Osteoblast (primary cell): Measurements from ENCODE around the gene ZNF143. TPM values are rescaled to one million over a fixed set of nuclear protein-coding genes. Genes with fewer than 3 reads are reported as not detected.
"Not testable (repeated sequence)": the region's sequence is repeated elsewhere in the genome, so short reads cannot be mapped to it uniquely, and the experiment has no call there.

Experiments
- DNase-seq: peaks from one replicate; pipeline ENCODE4 v3.0.0; 2011; ENCODE audit warnings: low spot score, mixed read lengths; ENCODE audit not compliant: insufficient read length; ENCODE audit errors: missing footprints
- H2AFZ ChIP-seq: 2 replicates; pipeline ENCODE4 v1.6.0; 2011; ENCODE audit warnings: mild to moderate bottlenecking, low read length
- H3K27ac ChIP-seq: 2 replicates; pipeline ENCODE4 v1.5.1; 2011; ENCODE audit warnings: mild to moderate bottlenecking, low read depth, low read length, moderate library complexity
- H3K27me3 ChIP-seq: 2 replicates; pipeline ENCODE4 v1.6.0; 2012; ENCODE audit warnings: mild to moderate bottlenecking, control low read depth, inconsistent platforms, low read length, moderate library complexity; ENCODE audit not compliant: insufficient read depth
- H3K36me3 ChIP-seq: 2 replicates; pipeline ENCODE4 v1.5.1; 2011; ENCODE audit warnings: mild to moderate bottlenecking, low read length, control low read depth, moderate library complexity; ENCODE audit not compliant: insufficient read depth
- H3K4me1 ChIP-seq: 2 replicates; pipeline ENCODE4 v1.5.1; 2011; ENCODE audit warnings: mild to moderate bottlenecking, low read length, control low read depth, moderate library complexity; ENCODE audit not compliant: insufficient read depth
- H3K4me2 ChIP-seq: 2 replicates; pipeline ENCODE4 v1.6.0; 2011; ENCODE audit warnings: mild to moderate bottlenecking, low read length; ENCODE audit not compliant: insufficient read depth
- H3K4me3 ChIP-seq: fragments of 200-600 bp; sonication (generic); 3 replicates; pipeline ENCODE4 v1.5.1; 2012; ENCODE audit warnings: mild to moderate bottlenecking, low read length, inconsistent platforms; ENCODE audit not compliant: insufficient read depth
- H3K79me2 ChIP-seq: 2 replicates; pipeline ENCODE4 v1.6.0; 2012; ENCODE audit warnings: mild to moderate bottlenecking, low read length, control low read depth, inconsistent platforms; ENCODE audit not compliant: insufficient read depth
- H3K9me3 ChIP-seq: 2 replicates; pipeline ENCODE4 v1.5.1; 2011; ENCODE audit warnings: low read depth, low read length, control low read depth
- H4K20me1 ChIP-seq: 2 replicates; pipeline ENCODE4 v1.6.0; 2012; ENCODE audit warnings: mild to moderate bottlenecking, low read length, control low read depth; ENCODE audit not compliant: insufficient read depth
- CTCF ChIP-seq: IDR thresholded peaks from 2 replicates; pipeline ENCODE4 v1.5.1; 2011; ENCODE audit warnings: mild to moderate bottlenecking, low read depth, low read length, moderate library complexity; ENCODE audit errors: extremely low read depth
- total RNA-seq: library from RNA; depleted of rRNA; stranded (reverse); fragments of >200 nt; gene quantifications from 2 replicates; pipeline ENCODE4 v1.2.3, GENCODE V29; 2012

Gene ZNF143
- total RNA-seq, 1 donor: 26.4 TPM

GRCh38 chr11:9533058-9533457, 72.2 kb downstream of the ZNF143 start:
- no peak overlapping the region for H3K27ac ChIP-seq
- no peaks in the 10 kb centered on the region for H4K20me1 ChIP-seq
- H3K36me3 ChIP-seq: no peaks in the 10 kb centered on the region
- DNase-seq: no peak
- H3K4me1 ChIP-seq: peaks cover 19% of the 10 kb centered on the region
- no peak overlapping the region for H2AFZ ChIP-seq
- no peak for TF ChIP-seq CTCF
- H3K4me2 ChIP-seq: no peak overlapping the region
- H3K4me3 ChIP-seq: no peak overlapping the region
- no peaks in the 10 kb centered on the region for H3K27me3 ChIP-seq
- no peaks in the 10 kb centered on the region for H3K9me3 ChIP-seq
- no peaks in the 10 kb centered on the region for H3K79me2 ChIP-seq

GRCh38 chr11:9533736-9534473, 73.1 kb downstream of the ZNF143 start:
- Histone ChIP-seq H2AFZ (no peak overlapping the region), H3K4me2 (no peak overlapping the region), H3K9me3 (no peaks in the 10 kb centered on the region), H3K79me2 (no peaks in the 10 kb centered on the region), H3K36me3 (no peaks in the 10 kb centered on the region), H3K4me3 (no peak overlapping the region), H3K27me3 (no peaks in the 10 kb centered on the region), H3K27ac (no peak overlapping the region), H3K4me1 (peaks cover 14% of the 10 kb centered on the region), H4K20me1 (no peaks in the 10 kb centered on the region)
- TF ChIP-seq CTCF: no peak
- DNase-seq: no peak

GRCh38 chr11:9535189-9535781, 74.5 kb downstream of the ZNF143 start:
- Histone ChIP-seq H3K4me2 (no peak overlapping the region), H3K9me3 (no peaks in the 10 kb centered on the region), H2AFZ (peak overlapping the region; percentile 32), H3K27ac (peak overlapping the region; percentile 37), H4K20me1 (no peaks in the 10 kb centered on the region), H3K4me3 (no peak overlapping the region), H3K36me3 (no peaks in the 10 kb centered on the region), H3K27me3 (no peaks in the 10 kb centered on the region), H3K4me1 (peaks cover 8% of the 10 kb centered on the region), H3K79me2 (no peaks in the 10 kb centered on the region)
- TF ChIP-seq CTCF: peak; percentile 88
- DNase-seq: peak; percentile 54

- H2AFZ ChIP-seq: no peak overlapping the region
- no peaks in the 10 kb centered on the region for H4K20me1 ChIP-seq
- no peak overlapping the region for H3K27ac ChIP-seq
- DNase-seq: peak; percentile 34
- H3K4me1 ChIP-seq: peaks cover 8% of the 10 kb centered on the region
- no peak overlapping the region for H3K4me2 ChIP-seq
- no peak overlapping the region for H3K4me3 ChIP-seq
- no peaks in the 10 kb centered on the region for H3K9me3 ChIP-seq
- no peaks in the 10 kb centered on the region for H3K36me3 ChIP-seq
- TF ChIP-seq CTCF: no peak
- H3K27me3 ChIP-seq: no peaks in the 10 kb centered on the region
- no peaks in the 10 kb centered on the region for H3K79me2 ChIP-seq
Observed at GRCh38 chr11:9538548-9538947, 77.7 kb downstream of the ZNF143 start.

GRCh38 chr11:9549216-9549615, 88.4 kb downstream of the ZNF143 start:
- not testable (repeated sequence) for H3K79me2 ChIP-seq, H3K27me3 ChIP-seq, H3K27ac ChIP-seq, H3K36me3 ChIP-seq, H3K4me1 ChIP-seq, H3K9me3 ChIP-seq, H4K20me1 ChIP-seq, H3K4me2 ChIP-seq, H3K4me3 ChIP-seq, DNase-seq, H2AFZ ChIP-seq
